GM21367 (cell line): Measurements from ENCODE around the gene CLDN8.

Experiments
- ATAC-seq: cut with Tn5 transposase; IDR thresholded peaks from one replicate; pipeline ENCODE4 v1.9.1; 2021; ENCODE audit not compliant: unreplicated experiment

CLDN8 gene

GRCh38 chr21:30216041-30216723 lies at the start of gene CLDN8:
CLDN8 (minus strand) TSS chr21:30216097; CDS start chr21:30215925, 172 bp downstream.
- ATAC-seq: no peak

- no peak for ATAC-seq
These were observed 41.9 kb upstream of the CLDN8 start for GRCh38 chr21:30257773-30258172.

- ATAC-seq: no peak
These were observed 40.2 kb upstream of the CLDN8 start for GRCh38 chr21:30256100-30256499.

GRCh38 chr21:30255679-30256078 lies 39.8 kb upstream of the CLDN8 start:
- ATAC-seq: no peak

- ATAC-seq: no peak
These were observed 35.9 kb upstream of the CLDN8 start for GRCh38 chr21:30251781-30252180.

- no peak for ATAC-seq
These were observed 34.0 kb upstream of the CLDN8 start for GRCh38 chr21:30249936-30250335.

GRCh38 chr21:30248844-30249243 lies 32.9 kb upstream of the CLDN8 start:
- ATAC-seq: no peak

- ATAC-seq: no peak
These were observed 29.2 kb upstream of the CLDN8 start for GRCh38 chr21:30245061-30245460.

- no peak for ATAC-seq
These were observed 27.8 kb upstream of the CLDN8 start for GRCh38 chr21:30243691-30244090.

- ATAC-seq: no peak
These were observed 24.8 kb upstream of the CLDN8 start for GRCh38 chr21:30240661-30241060.

- ATAC-seq: no peak
These were observed 22.3 kb upstream of the CLDN8 start for GRCh38 chr21:30238168-30238567.

- no peak for ATAC-seq
These were observed 18.7 kb upstream of the CLDN8 start for GRCh38 chr21:30234643-30235042.

GRCh38 chr21:30234050-30234449 lies 18.2 kb upstream of the CLDN8 start:
- ATAC-seq: no peak

- ATAC-seq: no peak
These were observed 17.5 kb upstream of the CLDN8 start for GRCh38 chr21:30233228-30234020.

GRCh38 chr21:30232011-30232410 lies 16.1 kb upstream of the CLDN8 start:
- ATAC-seq: no peak

- no peak for ATAC-seq
These were observed 11.9 kb upstream of the CLDN8 start for GRCh38 chr21:30227633-30228404.

GRCh38 chr21:30227128-30227527 lies 11.2 kb upstream of the CLDN8 start:
- no peak for ATAC-seq

GRCh38 chr21:30223596-30223995 lies 7.7 kb upstream of the CLDN8 start:
- no peak for ATAC-seq

GRCh38 chr21:30222724-30223123 lies 6.8 kb upstream of the CLDN8 start:
- ATAC-seq: no peak

- ATAC-seq: no peak
These were observed 4.8 kb downstream of the CLDN8 start for GRCh38 chr21:30211071-30211470.

- ATAC-seq: no peak
These were observed 6.3 kb downstream of the CLDN8 start for GRCh38 chr21:30209601-30210000.

GRCh38 chr21:30207252-30207579 lies 8.7 kb downstream of the CLDN8 start:
- ATAC-seq: no peak
